ENCODE data around the gene SETD1B. TPM values are rescaled to one million over a fixed set of nuclear protein-coding genes. Genes with fewer than 3 reads are reported as not detected.

The SETD1B gene
- total and polyA plus RNA-seq, 2 donors, result 3.0 to 11.8 TPM

DNA sequence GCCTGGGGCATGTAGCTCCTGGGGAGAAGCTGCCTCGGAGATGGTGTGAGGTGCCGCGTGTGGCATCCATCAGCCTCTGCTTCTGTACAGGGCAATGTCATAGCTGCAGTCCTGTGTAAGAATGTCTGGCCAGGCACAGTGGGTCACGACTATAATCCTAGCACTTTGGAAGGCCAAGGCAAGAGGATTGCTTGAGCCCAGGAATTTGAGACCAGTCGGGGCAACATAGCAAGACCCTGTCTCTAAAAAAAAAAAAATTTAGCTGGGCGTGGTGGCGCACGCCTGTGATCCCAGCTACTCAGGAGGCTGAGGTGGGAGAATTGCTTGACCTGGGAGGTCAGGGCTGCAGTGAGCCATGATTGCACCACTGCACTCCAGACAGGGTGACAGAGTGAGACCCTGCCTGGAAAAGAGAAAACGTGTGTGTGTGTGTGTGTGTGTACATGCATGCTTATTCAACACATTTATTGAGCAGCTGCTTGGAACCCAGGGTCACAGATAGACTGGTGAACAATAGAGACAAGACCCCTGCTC, 34.4 kb upstream of the SETD1B start:
- no peak overlapping the region for H3K27ac ChIP-seq (ENCODE audit: low read depth in 1 of 2, low read length in 1 of 2)
- peaks cover 2 to 8% of the 10 kb centered on the region in 2 donors for H3K4me1 ChIP-seq (ENCODE audit: control insufficient read depth in 2 of 2, insufficient read depth in 2 of 2, low read length in 2 of 2)
- peaks cover 0 to 6% of the 10 kb centered on the region in 2 donors for H3K9me3 ChIP-seq (ENCODE audit: control insufficient read depth in 2 of 2, insufficient read depth in 1 of 2, low read length in 1 of 2)
- no peak for DNase-seq (ENCODE audit: low read depth in 6 of 9, low spot score in 9 of 9)
- H3K36me3 ChIP-seq (ENCODE audit: control insufficient read depth in 2 of 2, insufficient read depth in 2 of 2, low read length in 1 of 2), result peaks cover 2 to 4% of the 10 kb centered on the region in 2 donors
- no peak overlapping the region for H3K4me3 ChIP-seq (ENCODE audit: low read length in 2 of 2)
- 97% methylated on average over 9 of the region's 9 CpGs for WGBS
- H3K27me3 ChIP-seq (ENCODE audit: control insufficient read depth in 2 of 2, insufficient read depth in 1 of 2, low read length in 1 of 2), result no peaks in the 10 kb centered on the region

DNA sequence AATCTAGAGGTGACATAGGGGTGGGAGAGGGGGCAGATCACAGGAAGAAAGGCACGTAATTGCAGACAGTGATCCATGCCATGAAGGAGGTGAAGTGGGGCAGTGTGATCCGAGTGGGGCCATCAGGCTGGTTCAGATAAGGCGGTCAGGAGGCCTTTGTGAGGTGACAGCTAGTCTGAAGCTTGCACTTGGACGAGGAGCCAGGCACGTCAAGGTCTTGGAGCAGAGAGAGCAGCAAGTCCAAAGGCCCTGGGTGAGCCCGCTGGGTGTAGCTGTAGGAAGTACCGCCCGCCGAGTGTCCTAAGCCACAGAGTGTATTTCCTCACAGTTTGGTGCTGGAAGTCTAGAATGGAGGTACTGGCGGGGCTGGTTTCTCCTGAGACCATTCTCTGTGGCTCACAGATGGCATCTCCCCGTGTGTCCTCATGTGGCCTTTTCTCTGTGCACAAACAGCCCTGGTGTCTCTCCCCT, 33.9 kb upstream of the SETD1B start:
- Histone ChIP-seq H3K4me1 (ENCODE audit: control insufficient read depth in 2 of 2, insufficient read depth in 2 of 2, low read length in 2 of 2) (peaks cover 2 to 8% of the 10 kb centered on the region in 2 donors), H3K9me3 (ENCODE audit: control insufficient read depth in 2 of 2, insufficient read depth in 1 of 2, low read length in 1 of 2) (peaks cover 0 to 6% of the 10 kb centered on the region in 2 donors), H3K36me3 (ENCODE audit: control insufficient read depth in 2 of 2, insufficient read depth in 2 of 2, low read length in 1 of 2) (peaks cover 2 to 4% of the 10 kb centered on the region in 2 donors), H3K4me3 (ENCODE audit: low read length in 2 of 2) (no peak overlapping the region), H3K27me3 (ENCODE audit: control insufficient read depth in 2 of 2, insufficient read depth in 1 of 2, low read length in 1 of 2) (no peaks in the 10 kb centered on the region), H3K27ac (ENCODE audit: low read depth in 1 of 2, low read length in 1 of 2) (no peak overlapping the region)
- DNase-seq (ENCODE audit: low read depth in 6 of 9, low spot score in 9 of 9), result no peak
- WGBS, result 95% methylated on average over 11 of the region's 11 CpGs

- Histone ChIP-seq H3K4me3 (ENCODE audit: low read length in 2 of 2) (no peak overlapping the region), H3K4me1 (ENCODE audit: control insufficient read depth in 2 of 2, insufficient read depth in 2 of 2, low read length in 2 of 2) (peaks cover 2 to 9% of the 10 kb centered on the region in 2 donors), H3K36me3 (ENCODE audit: control insufficient read depth in 2 of 2, insufficient read depth in 2 of 2, low read length in 1 of 2) (peaks cover 2 to 4% of the 10 kb centered on the region in 2 donors), H3K9me3 (ENCODE audit: control insufficient read depth in 2 of 2, insufficient read depth in 1 of 2, low read length in 1 of 2) (peaks cover 0 to 6% of the 10 kb centered on the region in 2 donors), H3K27me3 (ENCODE audit: control insufficient read depth in 2 of 2, insufficient read depth in 1 of 2, low read length in 1 of 2) (no peaks in the 10 kb centered on the region), H3K27ac (ENCODE audit: low read depth in 1 of 2, low read length in 1 of 2) (no peak overlapping the region)
- DNase-seq (ENCODE audit: low read depth in 6 of 9, low spot score in 9 of 9), result no peak
- WGBS, result 85% methylated on average over 9 of the region's 9 CpGs
These were observed 33.4 kb upstream of the SETD1B start for GRCh38 chr12:121770388-121770787.

DNA sequence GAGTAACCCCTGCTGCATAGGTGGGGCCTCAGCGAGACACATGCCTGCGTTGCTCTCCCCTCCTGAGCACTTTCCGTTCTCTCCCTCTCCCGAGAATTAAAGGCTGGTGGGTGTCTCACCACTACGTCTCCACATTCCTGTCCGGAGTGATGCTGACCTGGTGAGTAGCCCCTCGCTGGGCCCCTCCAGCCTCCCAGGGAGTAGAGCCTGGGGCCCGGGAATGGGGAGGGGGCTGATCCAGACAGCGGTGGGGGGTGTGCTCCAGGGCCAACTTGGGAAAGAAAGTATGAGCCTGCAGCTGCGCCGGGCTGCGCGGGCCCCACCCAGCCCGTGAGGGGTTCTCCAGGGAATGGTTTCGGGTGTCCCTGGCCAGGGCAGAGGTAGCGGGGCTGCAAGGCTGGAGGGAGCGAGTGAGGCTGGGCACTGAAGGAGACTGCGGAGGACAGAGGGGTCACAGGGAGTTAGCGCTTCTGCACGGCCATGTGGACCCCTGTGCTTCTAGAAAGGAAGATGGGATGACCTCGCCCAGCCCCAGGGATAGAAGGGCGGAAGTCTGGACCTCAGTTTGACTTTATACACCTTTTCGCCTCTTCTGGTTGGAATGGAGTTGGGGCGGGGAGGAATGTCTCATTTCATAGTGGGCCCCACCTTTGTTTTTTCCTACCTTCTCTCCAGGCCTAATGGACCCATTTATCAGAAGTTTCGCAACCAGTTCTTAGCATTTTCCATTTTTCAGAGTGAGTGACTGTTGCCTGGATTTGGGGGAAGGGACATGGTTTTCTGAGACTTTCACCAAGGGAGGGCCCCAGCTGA, 32.8 kb upstream of the SETD1B start:
- Histone ChIP-seq H3K4me3 (ENCODE audit: low read length in 2 of 2) (no peak overlapping the region), H3K9me3 (ENCODE audit: control insufficient read depth in 2 of 2, insufficient read depth in 1 of 2, low read length in 1 of 2) (peaks cover 0 to 6% of the 10 kb centered on the region in 2 donors), H3K27me3 (ENCODE audit: control insufficient read depth in 2 of 2, insufficient read depth in 1 of 2, low read length in 1 of 2) (no peaks in the 10 kb centered on the region), H3K4me1 (ENCODE audit: control insufficient read depth in 2 of 2, insufficient read depth in 2 of 2, low read length in 2 of 2) (peaks cover 2 to 16% of the 10 kb centered on the region in 2 donors), H3K27ac (ENCODE audit: low read depth in 1 of 2, low read length in 1 of 2) (no peak overlapping the region), H3K36me3 (ENCODE audit: control insufficient read depth in 2 of 2, insufficient read depth in 2 of 2, low read length in 1 of 2) (peaks cover 0 to 2% of the 10 kb centered on the region in 2 donors)
- WGBS, result 92% methylated on average over 25 of the region's 25 CpGs
- no peak for DNase-seq (ENCODE audit: low read depth in 6 of 9, low spot score in 9 of 9)

GRCh38 chr12:121773011-121773777, 30.6 kb upstream of the SETD1B start:
- Histone ChIP-seq H3K27ac (ENCODE audit: low read depth in 1 of 2, low read length in 1 of 2) (no peak overlapping the region), H3K9me3 (ENCODE audit: control insufficient read depth in 2 of 2, insufficient read depth in 1 of 2, low read length in 1 of 2) (peaks cover 0 to 16% of the 10 kb centered on the region in 2 donors), H3K36me3 (ENCODE audit: control insufficient read depth in 2 of 2, insufficient read depth in 2 of 2, low read length in 1 of 2) (peaks cover 3 to 12% of the 10 kb centered on the region in 2 donors), H3K4me1 (ENCODE audit: control insufficient read depth in 2 of 2, insufficient read depth in 2 of 2, low read length in 2 of 2) (peaks cover 7 to 35% of the 10 kb centered on the region in 2 donors), H3K27me3 (ENCODE audit: control insufficient read depth in 2 of 2, insufficient read depth in 1 of 2, low read length in 1 of 2) (no peaks in the 10 kb centered on the region), H3K4me3 (ENCODE audit: low read length in 2 of 2) (no peak overlapping the region)
- DNase-seq (ENCODE audit: low read depth in 6 of 9, low spot score in 9 of 9), result peak in 3 of 9 donors; percentile 74 to 86 (median 83)
- 60% methylated on average over 14 of the region's 14 CpGs for WGBS

- DNase-seq (ENCODE audit: low read depth in 6 of 9, low spot score in 9 of 9), result no peak
- 91% methylated on average over 14 of the region's 14 CpGs for WGBS
- Histone ChIP-seq H3K4me3 (ENCODE audit: low read length in 2 of 2) (no peak overlapping the region), H3K9me3 (ENCODE audit: control insufficient read depth in 2 of 2, insufficient read depth in 1 of 2, low read length in 1 of 2) (peaks cover 0 to 16% of the 10 kb centered on the region in 2 donors), H3K36me3 (ENCODE audit: control insufficient read depth in 2 of 2, insufficient read depth in 2 of 2, low read length in 1 of 2) (peaks cover 19 to 29% of the 10 kb centered on the region in 2 donors), H3K27me3 (ENCODE audit: control insufficient read depth in 2 of 2, insufficient read depth in 1 of 2, low read length in 1 of 2) (no peaks in the 10 kb centered on the region), H3K27ac (ENCODE audit: low read depth in 1 of 2, low read length in 1 of 2) (no peak overlapping the region), H3K4me1 (ENCODE audit: control insufficient read depth in 2 of 2, insufficient read depth in 2 of 2, low read length in 2 of 2) (peaks cover 7 to 45% of the 10 kb centered on the region in 2 donors)
These were observed 28.8 kb upstream of the SETD1B start for GRCh38 chr12:121774968-121775474.

DNA sequence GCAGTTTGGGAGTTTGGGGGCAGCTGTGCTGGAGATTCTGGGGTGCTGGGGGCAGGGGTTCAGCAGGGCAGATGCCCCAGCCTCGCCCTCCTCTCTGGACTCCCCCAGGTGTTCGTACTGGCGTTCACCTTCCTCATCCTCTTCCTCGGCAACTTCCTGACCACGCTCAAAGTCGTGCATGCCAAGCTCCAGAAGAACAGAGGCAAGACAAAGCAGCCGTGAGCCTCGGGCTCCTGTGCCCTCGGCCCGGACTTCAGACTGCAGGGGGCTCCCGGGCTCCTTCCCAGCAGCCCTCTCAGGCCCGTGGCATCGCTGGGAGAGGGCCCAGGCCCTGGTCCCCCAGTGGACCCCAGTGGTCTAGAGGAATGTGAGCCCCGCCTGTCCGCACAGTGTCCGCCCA, 28.3 kb upstream of the SETD1B start:
- Histone ChIP-seq H3K4me3 (ENCODE audit: low read length in 2 of 2) (no peak overlapping the region), H3K27me3 (ENCODE audit: control insufficient read depth in 2 of 2, insufficient read depth in 1 of 2, low read length in 1 of 2) (no peaks in the 10 kb centered on the region), H3K9me3 (ENCODE audit: control insufficient read depth in 2 of 2, insufficient read depth in 1 of 2, low read length in 1 of 2) (peaks cover 0 to 16% of the 10 kb centered on the region in 2 donors), H3K36me3 (ENCODE audit: control insufficient read depth in 2 of 2, insufficient read depth in 2 of 2, low read length in 1 of 2) (peaks cover 23 to 33% of the 10 kb centered on the region in 2 donors), H3K4me1 (ENCODE audit: control insufficient read depth in 2 of 2, insufficient read depth in 2 of 2, low read length in 2 of 2) (peaks cover 7 to 48% of the 10 kb centered on the region in 2 donors), H3K27ac (ENCODE audit: low read depth in 1 of 2, low read length in 1 of 2) (no peak overlapping the region)
- WGBS, result 85% methylated on average over 16 of the region's 16 CpGs
- DNase-seq (ENCODE audit: low read depth in 6 of 9, low spot score in 9 of 9), result no peak

GRCh38 chr12:121776190-121777098, 27.4 kb upstream of the SETD1B start:
- peaks cover 0 to 16% of the 10 kb centered on the region in 2 donors for H3K9me3 ChIP-seq (ENCODE audit: control insufficient read depth in 2 of 2, insufficient read depth in 1 of 2, low read length in 1 of 2)
- no peaks in the 10 kb centered on the region for H3K27me3 ChIP-seq (ENCODE audit: control insufficient read depth in 2 of 2, insufficient read depth in 1 of 2, low read length in 1 of 2)
- H3K4me3 ChIP-seq (ENCODE audit: low read length in 2 of 2), result no peak overlapping the region
- 29% methylated on average over 24 of the region's 24 CpGs for WGBS
- DNase-seq (ENCODE audit: low read depth in 6 of 9, low spot score in 9 of 9), result peak in 4 of 9 donors; percentile 81 to 90 (median 86)
- peak overlapping the region in 1 of 2 donors; percentile 25 for H3K27ac ChIP-seq (ENCODE audit: low read depth in 1 of 2, low read length in 1 of 2)
- H3K36me3 ChIP-seq (ENCODE audit: control insufficient read depth in 2 of 2, insufficient read depth in 2 of 2, low read length in 1 of 2), result peaks cover 26 to 41% of the 10 kb centered on the region in 2 donors
- peaks cover 9 to 57% of the 10 kb centered on the region in 2 donors for H3K4me1 ChIP-seq (ENCODE audit: control insufficient read depth in 2 of 2, insufficient read depth in 2 of 2, low read length in 2 of 2)
